NOMO-1 (cell line): Measurements from ENCODE around the gene CSRNP3.

Experiments used
- DNase-seq, 2 experiments: peaks; one replicate each; lab custom pipeline; 2025; ENCODE audit not compliant: unreplicated experiment in 2 of 2; lab: John Stamatoyannopoulos, UW

CSRNP3 gene

DNA sequence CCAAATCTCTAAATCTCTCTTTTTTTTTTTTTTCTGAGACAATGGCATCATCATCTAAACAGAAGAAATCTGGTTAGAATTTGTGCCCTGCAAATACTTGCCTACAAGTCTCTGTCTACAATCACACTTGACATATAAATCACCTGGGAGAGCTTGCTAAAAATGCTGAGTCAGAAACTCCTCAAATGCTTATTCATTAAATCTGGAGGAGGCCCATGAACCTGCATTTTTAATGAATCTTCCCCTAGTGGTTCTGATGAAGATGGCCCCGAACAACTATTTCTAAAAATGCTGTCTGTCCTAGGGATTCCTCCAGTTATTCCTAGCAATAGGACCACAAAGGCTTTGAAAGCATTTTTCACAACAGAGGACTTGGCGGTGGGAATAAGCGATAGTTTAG is 1.6 kb upstream of the CSRNP3 start:
- DNase-seq, result no peak

DNA sequence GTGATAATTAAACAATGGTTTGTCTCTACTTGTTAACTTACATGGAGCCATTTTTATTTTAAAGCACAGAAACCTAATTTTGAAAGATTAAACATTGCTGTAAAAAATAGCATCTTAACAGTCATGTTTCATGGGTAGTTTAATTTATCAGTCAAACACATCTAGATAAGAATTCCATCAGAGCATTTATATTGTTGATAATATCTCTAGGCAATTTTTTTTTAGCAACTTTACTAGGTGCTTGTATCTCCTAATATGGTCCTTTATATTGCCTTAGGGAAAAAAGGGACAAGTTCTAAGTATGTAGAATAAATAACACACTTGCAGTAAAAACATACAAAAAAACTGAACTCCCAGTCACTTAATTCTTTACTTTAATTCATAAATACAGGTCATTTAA is 863 bp downstream of the CSRNP3 start:
- no peak for DNase-seq

GRCh38 chr2:165471349-165471950 is 2.0 kb downstream of the CSRNP3 start:
- DNase-seq, result no peak

DNA sequence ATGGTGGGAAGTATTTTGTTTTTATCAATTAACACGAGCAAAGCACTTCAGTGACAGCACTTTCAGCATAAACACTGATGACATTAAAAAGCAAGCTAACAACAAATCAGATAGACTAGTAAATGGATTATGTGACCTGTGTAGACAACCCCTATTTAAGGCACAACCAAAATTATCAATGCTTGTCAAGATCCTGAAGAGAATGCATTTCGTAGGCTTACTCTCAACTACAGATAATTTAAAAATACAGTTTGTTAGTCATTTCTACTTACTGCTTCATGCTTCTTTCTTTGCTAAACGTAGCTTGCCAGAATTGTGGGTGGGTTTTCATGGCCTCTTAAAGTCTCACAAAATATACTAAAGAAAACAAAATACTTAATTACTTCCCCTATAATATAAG is 3.4 kb downstream of the CSRNP3 start:
- no peak for DNase-seq

DNA sequence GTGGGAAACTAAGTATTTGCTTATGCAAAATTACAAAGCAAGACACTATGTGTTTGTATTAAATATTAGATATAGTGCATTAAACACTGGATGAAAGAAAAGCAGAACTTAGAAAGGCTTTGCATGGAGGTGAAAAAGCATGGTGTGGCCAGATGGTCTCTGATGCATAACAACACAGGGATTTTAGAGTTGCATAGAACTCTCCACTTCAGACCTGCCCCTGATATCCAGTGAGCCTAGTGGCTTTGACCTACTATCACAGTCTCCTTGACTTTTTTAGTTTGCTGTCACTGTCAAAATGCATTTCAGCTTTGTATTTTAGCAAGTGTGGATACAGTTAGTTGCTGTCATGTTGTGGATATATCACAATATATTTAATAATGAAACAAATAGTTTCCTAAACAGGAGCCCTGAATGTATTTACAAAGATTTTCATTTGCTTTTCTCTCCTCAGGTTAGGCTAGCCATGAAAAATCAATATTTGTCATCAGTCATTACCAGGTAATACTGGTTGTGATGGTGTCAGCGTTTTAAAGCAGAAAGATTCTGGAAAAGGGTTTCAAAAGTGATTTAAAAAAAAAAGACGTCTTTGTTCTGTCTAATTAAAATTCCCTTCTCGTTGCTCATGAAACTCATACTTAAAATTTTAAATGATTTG is 5.2 kb downstream of the CSRNP3 start:
- no peak for DNase-seq

GRCh38 chr2:165475277-165476004 is 5.9 kb downstream of the CSRNP3 start:
- DNase-seq, result no peak

DNA sequence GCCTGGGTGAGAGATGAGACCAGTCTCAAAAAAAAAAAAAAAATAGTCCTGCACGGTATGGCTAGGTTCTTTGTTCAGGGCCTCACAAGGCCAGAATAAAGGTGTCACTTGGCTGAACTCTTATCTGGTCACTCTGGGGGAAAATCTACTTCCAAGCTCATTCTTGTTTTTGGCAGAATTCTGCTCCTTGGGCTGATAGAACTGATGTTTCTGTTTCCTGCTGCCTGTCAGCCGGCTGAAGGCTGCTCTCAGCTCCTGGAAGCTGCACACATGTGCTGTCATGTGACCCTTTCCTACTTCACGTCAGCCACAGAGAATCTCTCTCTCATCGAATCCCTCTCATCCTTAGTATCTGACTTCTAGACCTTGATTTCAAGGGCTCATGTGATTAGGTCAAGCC is 10.4 kb downstream of the CSRNP3 start:
- no peak for DNase-seq

DNA sequence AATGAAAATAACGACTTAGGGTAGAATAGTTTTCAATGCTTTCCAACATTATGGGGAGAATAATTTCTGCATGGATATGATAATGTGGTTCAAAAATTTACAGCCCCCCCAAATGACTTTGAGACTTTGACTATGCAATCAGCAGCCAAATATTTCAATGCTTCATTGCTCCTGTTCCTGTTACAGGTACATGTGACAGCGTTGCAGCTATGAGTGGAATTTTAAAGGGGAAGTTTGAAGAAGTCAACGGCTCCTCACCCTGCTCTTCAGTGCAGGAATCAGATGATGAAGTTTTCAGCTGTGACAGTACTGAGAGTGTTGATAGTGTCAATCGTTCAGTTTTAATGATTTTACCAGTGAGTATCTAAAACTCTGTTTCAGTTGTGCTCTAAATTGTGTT is 25.1 kb downstream of the CSRNP3 start:
- DNase-seq, result no peak

DNA sequence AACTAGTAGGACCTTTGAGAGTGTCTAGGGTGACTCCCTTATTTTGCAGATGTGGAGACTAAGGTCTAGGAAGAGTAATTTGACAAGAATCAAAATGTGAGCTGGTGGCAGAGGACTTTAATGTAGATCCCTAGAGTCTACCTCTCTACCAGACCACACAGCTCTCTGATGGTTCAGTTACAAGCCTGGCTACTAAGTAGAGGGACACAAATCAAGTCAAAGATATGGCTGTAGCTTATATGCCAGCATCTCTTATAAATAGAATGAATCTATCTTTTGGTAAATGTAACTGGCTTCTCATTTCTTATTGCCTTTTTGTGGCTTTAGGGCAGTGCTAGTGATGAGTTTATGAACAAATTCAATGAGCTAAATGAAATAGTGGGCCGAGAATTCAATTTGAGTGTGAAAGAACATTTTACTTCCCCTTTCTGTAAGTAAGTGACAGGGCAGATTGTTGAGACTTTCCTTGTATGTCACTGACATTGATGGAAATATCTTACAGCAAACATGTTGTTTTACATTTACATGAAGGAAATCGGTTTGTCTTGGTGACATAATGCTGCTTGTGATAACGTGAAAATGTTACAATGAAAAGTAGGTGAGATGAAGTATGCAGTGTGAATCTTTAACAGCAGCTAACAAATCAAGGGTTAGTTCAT is 28.3 kb downstream of the CSRNP3 start:
- no peak for DNase-seq

DNA sequence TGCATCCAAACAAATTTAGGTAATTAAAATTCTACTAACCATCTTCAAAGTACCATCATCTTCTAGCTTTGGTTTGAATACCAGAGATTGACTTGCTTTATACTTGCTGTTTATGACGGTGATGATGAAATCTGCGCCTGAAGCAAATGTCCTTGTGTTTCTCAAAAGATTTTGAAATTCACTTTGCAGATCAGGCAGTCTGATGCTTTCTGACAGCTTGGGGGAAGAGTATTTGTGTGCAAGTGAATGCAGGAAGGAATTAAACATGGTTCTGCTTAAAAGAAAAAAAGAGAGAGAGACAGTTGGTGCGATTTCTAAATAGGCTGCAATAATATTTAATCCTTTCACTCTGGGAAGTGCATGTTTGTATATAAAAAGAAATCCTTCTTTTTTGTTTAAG is 29.6 kb downstream of the CSRNP3 start:
- no peak for DNase-seq

GRCh38 chr2:165500001-165500400 is 30.5 kb downstream of the CSRNP3 start:
- no peak for DNase-seq

DNA sequence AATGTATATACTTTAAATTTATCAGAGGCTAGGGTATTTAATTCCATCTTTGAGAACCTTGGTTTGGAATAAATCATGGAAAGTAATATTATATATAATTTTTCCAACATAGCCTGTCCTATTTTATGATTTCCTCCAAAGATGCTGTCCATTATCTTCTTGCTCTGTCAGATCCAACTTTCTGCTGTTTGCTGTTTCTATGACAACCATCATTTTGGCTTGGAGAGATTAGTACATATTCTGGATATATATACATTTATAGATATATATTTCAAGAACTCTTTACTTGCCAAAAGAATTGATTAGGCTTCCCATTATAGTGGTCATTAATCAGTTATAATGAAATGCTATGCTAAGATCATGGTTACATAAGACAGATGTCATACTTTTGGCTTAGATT is 31.3 kb downstream of the CSRNP3 start:
- DNase-seq, result no peak

DNA sequence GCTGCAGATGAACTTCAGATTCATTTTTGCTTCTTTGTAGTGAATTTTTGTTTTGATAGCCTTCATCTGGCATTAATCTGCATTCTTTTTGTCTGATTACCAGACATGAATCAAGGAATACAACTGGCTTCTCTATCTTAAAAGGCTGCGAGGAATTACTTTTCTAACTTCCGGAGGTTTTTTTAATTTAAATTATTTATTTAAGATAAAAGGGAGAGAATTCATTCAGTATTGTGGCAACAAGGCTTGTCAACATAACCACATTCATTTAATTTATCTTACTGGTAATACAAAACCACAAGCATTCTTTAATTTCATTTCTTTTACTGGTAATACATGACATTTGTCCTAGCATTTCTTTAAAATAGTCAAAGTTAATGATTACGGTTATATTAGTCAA is 36.0 kb downstream of the CSRNP3 start:
- no peak for DNase-seq

GRCh38 chr2:165508927-165509326 is 39.4 kb downstream of the CSRNP3 start:
- DNase-seq, result no peak

- no peak for DNase-seq
Measured at GRCh38 chr2:165513479-165513878, 44.0 kb downstream of the CSRNP3 start.

GRCh38 chr2:165518611-165519010 is 49.1 kb downstream of the CSRNP3 start:
- DNase-seq, result no peak

DNA sequence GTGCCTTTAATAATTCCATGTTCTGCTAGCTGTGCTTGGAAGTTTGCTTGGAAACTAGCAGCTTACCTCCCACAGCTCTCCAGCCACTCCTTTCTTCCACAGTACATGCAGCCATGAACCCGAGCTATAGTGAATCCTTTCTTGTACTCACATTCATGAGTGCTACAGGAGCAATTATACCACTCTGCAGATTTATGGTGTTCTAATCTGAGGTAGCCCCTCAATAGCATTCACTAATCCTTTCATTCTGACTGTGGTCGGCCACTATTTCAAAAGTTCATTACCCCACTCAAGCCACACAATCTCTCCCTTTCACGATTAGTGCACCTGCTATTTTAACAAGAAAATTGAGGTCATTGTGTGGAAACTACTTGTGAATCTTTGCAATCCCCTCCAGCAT is 53.2 kb downstream of the CSRNP3 start:
- no peak for DNase-seq

DNA sequence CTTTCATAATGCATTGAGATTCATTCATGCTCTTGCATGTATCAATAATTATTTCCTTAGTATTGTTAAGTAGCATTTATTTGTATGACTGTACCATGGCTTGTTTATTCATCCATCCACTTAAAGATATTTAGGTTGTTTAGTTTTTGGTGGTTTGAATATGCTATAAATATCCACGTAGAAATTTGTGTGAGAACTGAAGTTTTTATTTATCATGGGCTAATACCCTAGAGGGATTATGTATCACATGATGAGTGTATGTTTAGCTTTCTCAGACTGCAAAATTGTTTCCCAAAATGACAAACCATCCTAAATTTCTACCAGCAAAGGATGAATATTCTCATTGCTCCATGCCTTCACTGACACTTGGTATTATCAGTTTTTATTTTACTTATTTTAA is 55.2 kb downstream of the CSRNP3 start:
- no peak for DNase-seq

DNA sequence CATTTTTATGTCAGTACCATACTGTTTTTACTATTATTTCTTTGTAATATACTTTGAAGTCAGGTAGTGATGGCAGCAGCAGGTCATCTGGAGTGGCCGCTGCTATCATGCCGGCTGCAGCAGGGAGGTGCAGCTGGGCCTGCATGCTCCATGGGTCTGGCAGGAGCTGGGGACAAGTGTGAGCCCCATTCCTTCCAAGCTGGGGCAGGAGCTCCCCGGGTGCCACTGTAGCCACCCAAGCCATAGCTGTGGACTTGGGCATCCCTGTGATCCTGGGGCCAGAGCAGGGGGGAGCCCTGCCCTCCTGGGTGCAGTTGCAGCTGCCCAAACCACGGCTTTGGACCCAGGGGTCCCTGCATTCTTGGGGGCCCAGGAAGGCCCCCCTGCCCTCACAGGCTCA is 59.2 kb downstream of the CSRNP3 start:
- DNase-seq, result no peak

DNA sequence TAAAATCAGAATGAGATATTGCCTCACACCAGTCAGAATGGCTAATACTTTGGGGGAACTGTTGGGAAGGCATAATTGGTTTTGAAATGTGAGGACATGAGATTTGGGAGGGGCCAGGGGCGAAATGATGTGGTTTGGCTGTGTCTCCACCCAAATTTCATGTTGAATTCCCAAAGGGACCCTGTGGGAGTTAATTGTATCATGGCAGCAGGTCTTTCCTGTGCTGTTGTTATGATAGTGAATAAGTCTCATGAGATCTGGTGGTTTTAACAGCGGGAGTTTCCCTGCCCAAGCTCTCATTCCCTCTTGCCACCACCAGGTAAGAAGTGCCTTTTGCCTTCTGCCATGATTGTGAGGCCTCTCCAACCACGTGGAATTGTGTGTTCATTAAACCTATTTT is 59.6 kb downstream of the CSRNP3 start:
- no peak for DNase-seq

GRCh38 chr2:165533331-165533730 is 63.8 kb downstream of the CSRNP3 start:
- no peak for DNase-seq

GRCh38 chr2:165535471-165535870 is 66.0 kb downstream of the CSRNP3 start:
- no peak for DNase-seq
